ENCODE data around the gene SCPEP1.

GRCh38 chr17:57017625-57018024 is 39.7 kb downstream of the SCPEP1 start:
- TF ChIP-seq CEBPB (IDR thresholded peaks at IDR 0.05): no peak
- no peak for TF ChIP-seq TAF1 (IDR thresholded peaks at IDR 0.05; ENCODE audit: low read depth)
- no peak for TF ChIP-seq MAX (IDR thresholded peaks at IDR 0.05)
- TF ChIP-seq TCF12 (IDR thresholded peaks at IDR 0.05; ENCODE audit: low read depth): no peak
- TF ChIP-seq RAD21 (IDR thresholded peaks at IDR 0.05; ENCODE audit: low read depth): no peak
- TF ChIP-seq REST (IDR thresholded peaks at IDR 0.05; ENCODE audit: low read depth): no peak
- no peak for TF ChIP-seq CREB1 (IDR thresholded peaks at IDR 0.05; ENCODE audit: low read depth)
- no peak for TF ChIP-seq TEAD4 (IDR thresholded peaks at IDR 0.05)
- TF ChIP-seq EP300 (IDR thresholded peaks at IDR 0.05; ENCODE audit: borderline replicate concordance): no peak
- no peak for TF ChIP-seq FOXM1 (IDR thresholded peaks at IDR 0.05; ENCODE audit: borderline replicate concordance, low read depth)
- TF ChIP-seq YY1 (IDR thresholded peaks at IDR 0.05; ENCODE audit: low read depth): no peak
- TF ChIP-seq NFIC (IDR thresholded peaks at IDR 0.05): no peak

Measured in Ishikawa (cell line).